Spleen (tissue), 7 donors: ENCODE measurements around the gene CLASP2.

Source experiments
- POLR2A ChIP-seq, 3 donors: fragments of 450-650 bp; IDR thresholded peaks; one replicate each; pipeline ENCODE4 v1.5.1; 2017; ENCODE audit warnings: antibody characterized with exemption in 3 of 3, mild to moderate bottlenecking in 1 of 3
- TF ChIP-seq, protein P1 (sequence below), 11 experiments: fragments of 200-600 bp in 7 of 11; fragments of 450-650 bp in 4 of 11; sonication (generic) in 4 of 11; IDR thresholded peaks in 8 of 11; conservative IDR thresholded peaks in 3 of 11; 1 replicate in 7 of 11; 2 replicates in 4 of 11; pipeline versions ENCODE4 v1.4.0 to v1.8.0; 2016 to 2021; ENCODE audit warnings: antibody characterized with exemption in 11 of 11, inconsistent platforms in 4 of 11, mild to moderate bottlenecking in 1 of 11
- donor health status: DM: no; HTN: no; CAD: no; lungs with moderate emphysema.
- donor health status: DM: no; HTN: no; CAD: no.
- donor health status: DM: no; HTN: no; CAD: no.

DNA sequence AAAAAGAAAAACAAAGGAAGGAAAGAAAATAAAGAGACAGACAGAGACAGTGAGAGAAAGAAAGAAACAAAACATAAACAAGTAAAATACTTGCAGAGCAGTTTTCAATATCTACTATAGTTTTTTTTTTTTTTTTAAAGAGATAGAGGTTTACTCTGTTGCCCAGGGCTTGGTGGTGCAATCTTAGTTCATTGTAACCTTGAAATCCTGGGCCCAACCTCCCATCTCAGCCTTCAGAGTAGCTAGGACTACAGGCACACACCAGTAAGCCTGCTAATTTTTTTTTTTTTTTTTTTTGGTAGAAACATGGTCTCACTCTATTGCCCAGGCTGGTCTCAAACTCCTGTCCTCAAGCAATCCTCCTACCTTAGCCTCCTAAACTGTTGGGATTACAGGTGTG, 23.1 kb downstream of the CLASP2 start:
- TF ChIP-seq, protein P1, sequence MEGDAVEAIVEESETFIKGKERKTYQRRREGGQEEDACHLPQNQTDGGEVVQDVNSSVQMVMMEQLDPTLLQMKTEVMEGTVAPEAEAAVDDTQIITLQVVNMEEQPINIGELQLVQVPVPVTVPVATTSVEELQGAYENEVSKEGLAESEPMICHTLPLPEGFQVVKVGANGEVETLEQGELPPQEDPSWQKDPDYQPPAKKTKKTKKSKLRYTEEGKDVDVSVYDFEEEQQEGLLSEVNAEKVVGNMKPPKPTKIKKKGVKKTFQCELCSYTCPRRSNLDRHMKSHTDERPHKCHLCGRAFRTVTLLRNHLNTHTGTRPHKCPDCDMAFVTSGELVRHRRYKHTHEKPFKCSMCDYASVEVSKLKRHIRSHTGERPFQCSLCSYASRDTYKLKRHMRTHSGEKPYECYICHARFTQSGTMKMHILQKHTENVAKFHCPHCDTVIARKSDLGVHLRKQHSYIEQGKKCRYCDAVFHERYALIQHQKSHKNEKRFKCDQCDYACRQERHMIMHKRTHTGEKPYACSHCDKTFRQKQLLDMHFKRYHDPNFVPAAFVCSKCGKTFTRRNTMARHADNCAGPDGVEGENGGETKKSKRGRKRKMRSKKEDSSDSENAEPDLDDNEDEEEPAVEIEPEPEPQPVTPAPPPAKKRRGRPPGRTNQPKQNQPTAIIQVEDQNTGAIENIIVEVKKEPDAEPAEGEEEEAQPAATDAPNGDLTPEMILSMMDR (IDR thresholded peaks at IDR 0.05 in 8 of 11, conservative IDR thresholded peaks at IDR 0.05 in 3 of 11) = no peak
- no peak for TF ChIP-seq POLR2A (IDR thresholded peaks at IDR 0.05)
